Measurements from ENCODE around the gene CACNG4. TPM values are rescaled to one million over a fixed set of nuclear protein-coding genes. Genes with fewer than 3 reads are reported as not detected.

CACNG4 gene
- total and polyA plus RNA-seq, 2 experiments from 2014 or later = 1.6 to 4.1 TPM

GRCh38 chr17:67032382-67032781 lies 67.9 kb downstream of the CACNG4 start:
- Histone ChIP-seq H4K20me1 (replicated peaks; ENCODE audit: insufficient read depth) (no peaks in the 10 kb centered on the region), H3K4me3 (no peak overlapping the region), H3K27ac (ENCODE audit: low read depth) (no peak overlapping the region), H3K4me1 (ENCODE audit: insufficient read depth) (no peaks in the 10 kb centered on the region), H3K27me3 (ENCODE audit: insufficient read depth) (no peaks in the 10 kb centered on the region), H3F3A (replicated peaks; ENCODE audit: low read depth) (no peaks in the 10 kb centered on the region), H3K36me3 (ENCODE audit: insufficient read depth) (no peaks in the 10 kb centered on the region), H3K9me2 (ENCODE audit: insufficient read depth) (peaks cover 7% of the 10 kb centered on the region; the same call in 1 of the 2 replicates), H3K4me2 (no peak overlapping the region), H2AFZ (no peak overlapping the region), H3K79me2 (replicated peaks; ENCODE audit: insufficient read depth) (no peaks in the 10 kb centered on the region)
- Mint-ChIP-seq H3K9me3 (no peaks in the 10 kb centered on the region; the same call in 2 of the 3 replicates), H3K27ac (no peak overlapping the region), H3K27me3 (ENCODE audit: insufficient read depth, low read depth, poor library complexity) (peaks cover 2% of the 10 kb centered on the region), H3K4me3 (no peak overlapping the region), H3K4me1 (no peaks in the 10 kb centered on the region), H3K36me3 (ENCODE audit: low read depth) (no peaks in the 10 kb centered on the region; the same call in 2 of the 3 replicates)
- ATAC-seq (no peak), DNase-seq (ENCODE audit: low spot score) (no peak)
- TF ChIP-seq JUNB (IDR thresholded peaks at IDR 0.05; ENCODE audit: unreplicated experiment) = no peak
- no peak for TF ChIP-seq ETS1 (IDR thresholded peaks at IDR 0.05)
- TF ChIP-seq ZNF462 (CRISPR knock-in tag; IDR thresholded peaks at IDR 0.05) = no peak
- no peak for TF ChIP-seq POLR2AphosphoS5 (IDR thresholded peaks at IDR 0.05; ENCODE audit: low read depth)
- TF ChIP-seq EZH2phosphoT487 (IDR thresholded peaks at IDR 0.05; ENCODE audit: unreplicated experiment) = no peak
- no peak for TF ChIP-seq CREB1 (CRISPR knock-in tag; IDR thresholded peaks at IDR 0.05; ENCODE audit: low read depth)
- no peak for TF ChIP-seq STAT1 (IDR thresholded peaks at IDR 0.05; ENCODE audit: unreplicated experiment)
- no peak for TF ChIP-seq REST (IDR thresholded peaks at IDR 0.05; ENCODE audit: unreplicated experiment)
- TF ChIP-seq ZNF331 (CRISPR knock-in tag; IDR thresholded peaks at IDR 0.05; ENCODE audit: low read depth) = no peak
- TF ChIP-seq CTCF (conservative IDR thresholded peaks at IDR 0.05; ENCODE audit: low read depth in 2 of 2) = no peak
- TF ChIP-seq EZH2 (IDR thresholded peaks at IDR 0.05; ENCODE audit: low read depth, unreplicated experiment) = no peak
- TF ChIP-seq NANOG (IDR thresholded peaks at IDR 0.05; ENCODE audit: borderline replicate concordance) = no peak
- TF ChIP-seq ZNF114 (CRISPR knock-in tag; IDR thresholded peaks at IDR 0.05) = no peak

Measured in GM23338 (cell line).